ENCODE measurements around the gene SASH1.

SASH1 gene

GRCh38 chr6:148501178-148501590, 158.5 kb downstream of the SASH1 start:
- TF ChIP-seq GATA2 (IDR thresholded peaks at IDR 0.05; ENCODE audit: low read depth, low read length): no peak
- TF ChIP-seq GATA3 (IDR thresholded peaks at IDR 0.05; ENCODE audit: low read depth, low read length): no peak

GRCh38 chr6:148502083-148502772, 159.6 kb downstream of the SASH1 start:
- TF ChIP-seq GATA3 (IDR thresholded peaks at IDR 0.05; ENCODE audit: low read depth, low read length) (no peak), GATA2 (IDR thresholded peaks at IDR 0.05; ENCODE audit: low read depth, low read length) (no peak)

- TF ChIP-seq GATA2 (IDR thresholded peaks at IDR 0.05; ENCODE audit: low read depth, low read length) (no peak), GATA3 (IDR thresholded peaks at IDR 0.05; ENCODE audit: low read depth, low read length) (no peak)
Measured at GRCh38 chr6:148502773-148503135, 160.1 kb downstream of the SASH1 start.

DNA sequence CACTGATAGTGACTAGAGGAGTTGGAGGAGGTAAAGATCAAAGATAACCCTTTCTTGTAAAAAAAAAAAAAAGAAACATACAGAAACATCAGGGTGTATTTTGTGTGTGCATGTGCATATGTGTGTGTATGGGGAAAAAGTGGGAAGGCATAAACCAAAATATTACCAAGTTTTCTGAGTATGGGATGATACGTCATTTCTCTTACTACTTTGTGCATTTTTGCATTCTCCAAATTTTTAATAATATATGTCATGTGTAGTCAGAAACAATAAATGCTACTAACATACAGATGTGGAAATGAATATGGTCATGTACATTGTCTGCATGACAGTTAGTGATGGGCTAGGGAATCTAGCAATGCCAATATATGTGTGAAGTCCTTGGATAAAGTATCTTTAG, 161.1 kb downstream of the SASH1 start:
- TF ChIP-seq GATA2 (IDR thresholded peaks at IDR 0.05; ENCODE audit: low read depth, low read length) (no peak), GATA3 (IDR thresholded peaks at IDR 0.05; ENCODE audit: low read depth, low read length) (no peak)

GRCh38 chr6:148507774-148508173, 165.1 kb downstream of the SASH1 start:
- TF ChIP-seq GATA2 (IDR thresholded peaks at IDR 0.05; ENCODE audit: low read depth, low read length) (no peak), GATA3 (IDR thresholded peaks at IDR 0.05; ENCODE audit: low read depth, low read length) (no peak)

DNA sequence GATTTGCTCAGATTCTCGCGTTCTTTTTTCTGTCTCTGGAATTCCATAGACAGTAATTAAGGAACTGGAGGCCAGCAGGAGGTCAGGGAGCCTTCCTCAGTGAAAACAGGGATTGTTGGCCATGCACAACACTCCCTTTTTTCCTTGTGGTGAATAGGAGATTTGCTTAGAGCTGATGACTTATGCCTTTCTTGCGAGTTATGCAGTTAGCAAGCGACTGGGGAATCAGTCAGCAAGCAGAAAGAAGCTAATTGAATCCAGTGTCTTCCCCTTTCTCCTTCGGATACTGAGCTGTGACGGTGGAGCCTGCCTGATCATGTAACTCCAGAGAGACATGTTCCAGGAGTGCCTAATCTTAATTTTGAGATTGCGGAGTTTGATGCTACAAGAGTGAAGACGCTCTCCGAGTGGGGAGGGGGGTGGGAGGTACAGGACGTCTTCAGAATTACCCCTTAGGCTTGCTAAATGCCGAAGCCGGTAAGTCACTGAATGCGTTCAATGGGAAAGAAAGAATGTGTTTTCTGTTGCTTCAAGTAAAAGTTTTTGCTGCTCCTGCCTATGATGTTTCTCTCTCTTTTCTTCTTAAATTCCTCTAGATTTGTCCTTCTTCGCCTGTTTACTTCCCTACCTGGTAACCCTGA, 165.9 kb downstream of the SASH1 start:
- TF ChIP-seq GATA3 (IDR thresholded peaks at IDR 0.05; ENCODE audit: low read depth, low read length) (no peak), GATA2 (IDR thresholded peaks at IDR 0.05; ENCODE audit: low read depth, low read length) (no peak)

DNA sequence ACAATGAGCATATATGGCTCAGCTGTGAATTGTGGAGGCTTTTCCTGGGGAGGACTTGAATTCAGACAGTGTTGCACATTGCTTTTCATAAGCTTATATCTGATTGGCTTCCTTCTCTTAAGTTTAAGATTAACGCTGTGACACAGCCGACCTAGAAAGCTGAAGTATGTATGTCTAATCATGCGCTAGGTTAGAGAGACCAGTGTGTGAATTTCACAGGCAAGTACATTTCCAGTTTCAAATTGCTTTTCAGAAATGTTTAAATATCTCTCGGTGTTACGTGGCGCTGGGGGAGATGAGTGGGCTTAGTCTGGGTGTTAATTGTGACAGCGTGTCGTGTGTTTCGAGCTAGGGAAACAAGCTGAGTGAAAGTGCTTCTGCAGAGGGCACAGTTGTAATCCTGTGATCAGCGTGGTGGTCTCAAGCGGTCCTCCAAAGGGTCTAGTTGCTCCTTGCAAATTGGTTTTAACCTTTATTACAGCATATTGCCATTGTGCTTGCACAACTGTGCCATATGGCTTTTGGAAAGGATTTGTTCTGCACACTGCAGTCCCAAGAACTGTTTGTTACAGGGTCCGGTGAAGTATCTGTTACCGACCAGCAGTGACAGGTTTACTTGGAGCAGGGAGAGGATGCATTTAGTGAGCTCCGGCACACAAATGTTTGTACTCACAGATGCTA, 166.6 kb downstream of the SASH1 start:
- TF ChIP-seq GATA2 (IDR thresholded peaks at IDR 0.05; ENCODE audit: low read depth, low read length): no peak
- TF ChIP-seq GATA3 (IDR thresholded peaks at IDR 0.05; ENCODE audit: low read depth, low read length): no peak

DNA sequence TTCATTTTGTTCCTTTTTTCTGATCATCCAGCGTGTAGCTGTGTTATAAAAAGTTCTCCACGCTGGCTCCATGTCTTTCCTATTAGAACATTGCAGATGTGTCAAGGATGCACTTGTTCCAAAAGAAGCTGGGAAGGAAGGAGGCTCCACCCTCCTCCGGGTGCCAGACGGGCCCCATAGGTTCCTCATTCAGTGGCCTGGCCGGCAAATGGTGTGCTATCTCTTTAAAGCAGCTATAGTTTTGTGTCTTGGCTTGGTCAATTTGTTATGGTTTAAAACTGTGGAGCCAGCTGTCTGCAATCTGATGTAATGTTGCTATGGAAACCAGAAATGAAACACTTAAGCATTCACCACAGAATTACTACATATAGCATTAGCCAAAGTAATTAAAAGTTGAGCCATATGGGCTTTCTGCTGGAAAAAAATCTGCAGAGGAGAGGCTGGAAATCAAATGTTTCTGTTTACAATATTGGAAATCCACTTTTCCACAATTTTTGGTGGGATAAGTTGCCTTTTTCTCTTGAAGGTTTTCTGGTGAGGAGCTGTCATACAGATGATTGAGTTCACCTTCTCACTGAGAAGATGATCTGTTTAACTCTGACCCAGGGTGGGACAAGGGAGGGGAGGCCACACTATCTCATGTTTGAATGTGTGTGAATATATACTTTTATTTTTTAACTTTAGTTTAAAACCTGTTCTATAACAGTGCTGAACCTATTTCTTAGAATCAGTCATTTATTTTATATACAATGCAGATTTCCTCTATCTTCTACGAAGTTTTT, 167.4 kb downstream of the SASH1 start:
- TF ChIP-seq GATA2 (IDR thresholded peaks at IDR 0.05; ENCODE audit: low read depth, low read length): no peak
- no peak for TF ChIP-seq GATA3 (IDR thresholded peaks at IDR 0.05; ENCODE audit: low read depth, low read length)

DNA sequence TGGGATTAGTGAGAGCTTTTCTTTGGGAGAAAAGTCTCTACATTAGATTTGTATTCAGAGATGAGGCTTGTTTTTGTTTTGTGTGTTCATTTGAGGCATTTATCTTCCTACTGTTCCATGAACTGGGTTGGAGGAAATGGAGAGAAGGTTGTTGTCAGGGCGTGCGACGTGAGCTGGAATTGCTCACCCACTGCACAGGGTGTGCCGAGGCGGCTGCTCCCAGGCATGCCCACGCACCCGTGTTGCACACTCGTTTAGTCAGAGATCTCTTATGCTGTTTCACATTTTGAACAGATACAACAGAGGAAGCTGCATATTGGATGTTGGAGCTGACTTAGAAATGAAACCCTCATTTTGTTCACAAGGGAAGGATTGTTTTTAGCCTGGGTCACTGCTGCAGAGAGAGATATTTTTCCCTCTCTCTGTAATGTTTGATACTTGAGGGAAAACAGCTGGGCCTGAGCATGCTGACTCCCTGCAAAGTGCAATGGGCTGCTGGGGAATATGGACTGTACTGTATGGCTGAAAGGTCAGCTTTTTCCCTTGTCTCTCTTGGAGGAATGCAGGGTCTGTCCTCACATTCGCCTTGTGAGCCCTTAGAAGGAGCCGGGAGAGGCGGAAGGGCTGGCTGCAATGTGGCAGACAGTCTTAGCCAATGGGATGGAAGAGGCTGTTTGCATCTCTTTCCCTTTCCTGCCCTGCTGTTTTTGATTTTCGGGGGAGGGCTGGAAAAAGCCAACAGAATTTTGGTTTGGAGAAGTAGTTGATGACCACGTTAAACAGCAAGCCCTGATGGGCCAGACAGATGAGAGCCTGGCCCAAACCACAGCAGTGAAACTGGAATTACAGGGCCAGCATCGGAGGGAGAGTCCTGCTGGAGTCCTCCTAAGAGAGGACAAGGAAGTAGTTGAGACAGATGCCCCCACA, 170.8 kb downstream of the SASH1 start:
- TF ChIP-seq GATA3 (IDR thresholded peaks at IDR 0.05; ENCODE audit: low read depth, low read length) (no peak), GATA2 (IDR thresholded peaks at IDR 0.05; ENCODE audit: low read depth, low read length) (no peak)

DNA sequence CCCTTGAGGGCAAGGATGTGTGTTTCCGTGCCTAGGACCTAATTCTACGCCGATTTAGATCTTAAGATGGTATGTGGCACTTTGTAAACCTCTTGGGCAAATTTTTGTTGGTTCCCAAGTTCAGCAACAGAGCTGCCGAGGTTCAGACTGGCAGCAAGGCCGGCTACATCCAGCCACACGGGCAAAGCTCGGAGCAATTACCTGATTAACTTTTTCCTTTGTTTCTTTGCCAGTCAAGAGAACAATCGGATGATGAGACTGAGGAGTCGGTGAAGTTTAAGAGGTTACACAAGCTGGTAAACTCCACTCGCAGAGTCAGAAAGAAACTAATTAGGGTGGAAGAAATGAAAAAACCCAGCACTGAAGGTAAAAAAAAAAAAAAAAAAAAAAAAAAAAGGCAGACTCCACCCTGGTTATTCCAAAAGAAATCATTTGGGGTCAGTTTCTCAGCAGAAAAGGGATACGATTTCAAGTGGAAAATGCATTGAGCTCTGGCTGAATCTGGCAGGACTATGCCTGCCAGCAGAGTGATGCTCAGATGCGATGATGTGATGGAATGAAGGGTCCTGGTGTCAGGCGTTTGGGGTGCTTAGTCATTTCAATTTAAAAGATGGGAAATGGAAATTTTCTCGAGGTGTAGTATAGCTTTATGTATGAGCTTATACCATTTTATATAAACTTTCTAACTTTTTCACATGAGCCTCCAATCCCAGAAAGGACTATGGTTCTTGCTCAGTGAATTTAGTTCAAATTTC, 171.6 kb downstream of the SASH1 start:
- TF ChIP-seq GATA2 (IDR thresholded peaks at IDR 0.05; ENCODE audit: low read depth, low read length) (no peak), GATA3 (IDR thresholded peaks at IDR 0.05; ENCODE audit: low read depth, low read length) (no peak)

DNA sequence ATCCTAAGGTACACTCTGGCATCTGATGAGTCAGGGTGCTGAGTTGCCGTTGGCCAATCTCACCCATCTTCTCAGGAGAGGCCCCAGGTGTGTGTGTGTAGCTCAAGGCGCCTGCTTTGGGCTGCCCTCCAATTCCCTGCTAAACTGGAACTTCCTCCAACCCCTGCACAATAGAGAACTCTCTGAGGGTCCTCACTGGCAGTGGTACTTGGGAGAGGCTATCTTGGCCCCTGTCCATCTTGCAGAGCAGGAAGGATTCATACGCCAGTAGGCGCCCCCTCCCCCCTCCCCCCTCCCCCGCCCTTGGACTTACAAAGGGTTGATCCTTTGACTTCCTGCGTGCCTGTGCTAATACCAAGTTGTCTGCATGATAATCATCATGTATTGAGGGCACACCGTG, 173.6 kb downstream of the SASH1 start:
- no peak for TF ChIP-seq GATA3 (IDR thresholded peaks at IDR 0.05; ENCODE audit: low read depth, low read length)
- no peak for TF ChIP-seq GATA2 (IDR thresholded peaks at IDR 0.05; ENCODE audit: low read depth, low read length)

DNA sequence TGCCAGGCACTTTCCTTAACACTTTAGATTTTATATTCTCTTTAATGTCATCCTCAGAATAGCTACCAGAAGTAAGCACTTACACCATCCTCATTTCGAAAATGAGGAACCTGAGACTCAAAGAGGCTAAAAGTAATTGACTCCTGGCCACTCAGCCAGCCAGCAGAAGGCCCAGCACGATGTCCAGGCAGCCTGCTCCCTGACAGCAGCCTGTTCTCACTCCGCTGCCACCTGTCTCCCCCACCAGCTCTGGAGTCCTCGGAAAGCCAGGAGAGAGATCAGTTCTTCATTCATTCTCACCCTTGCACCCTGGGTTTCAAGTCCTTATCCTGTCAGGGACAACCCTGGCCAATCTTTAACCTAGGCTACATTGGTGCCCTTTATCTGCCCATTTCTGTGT, 174.0 kb downstream of the SASH1 start:
- TF ChIP-seq GATA3 (IDR thresholded peaks at IDR 0.05; ENCODE audit: low read depth, low read length): no peak

DNA sequence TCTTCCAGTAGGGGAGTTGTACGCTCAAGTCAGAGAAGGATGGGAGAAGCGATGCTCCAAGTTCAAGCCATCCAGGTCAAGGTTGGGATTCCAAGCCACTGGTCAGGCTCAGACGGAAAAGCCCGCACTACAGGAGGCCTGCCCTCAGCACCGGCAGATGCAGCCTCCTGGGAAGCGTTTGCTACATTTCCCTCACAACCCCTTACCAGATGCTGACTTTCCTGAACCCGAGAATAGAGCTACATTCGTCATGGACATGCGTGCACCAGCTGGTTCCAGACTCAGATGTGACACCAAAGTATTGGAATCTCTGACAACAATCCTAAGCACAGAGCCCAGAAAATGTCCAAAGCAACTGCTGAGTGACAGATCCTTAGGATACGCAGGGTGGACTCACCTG, 174.8 kb downstream of the SASH1 start:
- TF ChIP-seq GATA2 (IDR thresholded peaks at IDR 0.05; ENCODE audit: low read depth, low read length): no peak
- TF ChIP-seq GATA3 (IDR thresholded peaks at IDR 0.05; ENCODE audit: low read depth, low read length): no peak

All from SH-SY5Y (cell line).